Uterus (tissue), 2 donors: Measurements from ENCODE around the gene SLIT3.

ENCODE experiments used
- POLR2A ChIP-seq, 2 donors: fragments of 450-650 bp; IDR thresholded peaks; one replicate each; pipeline ENCODE4 v1.6.1; 2016; ENCODE audit warnings: antibody characterized with exemption in 2 of 2, mild to moderate bottlenecking in 1 of 2, moderate library complexity in 1 of 2
- TF ChIP-seq, protein P1 (sequence below), 4 experiments: fragments of 200-600 bp in 2 of 4; fragments of 450-650 bp in 2 of 4; sonication (generic) in 2 of 4; IDR thresholded peaks; one replicate each; pipeline ENCODE4 v1.5.1; 2016 to 2019; ENCODE audit warnings: antibody characterized with exemption in 4 of 4, mild to moderate bottlenecking in 2 of 4, moderate library complexity in 1 of 4

DNA sequence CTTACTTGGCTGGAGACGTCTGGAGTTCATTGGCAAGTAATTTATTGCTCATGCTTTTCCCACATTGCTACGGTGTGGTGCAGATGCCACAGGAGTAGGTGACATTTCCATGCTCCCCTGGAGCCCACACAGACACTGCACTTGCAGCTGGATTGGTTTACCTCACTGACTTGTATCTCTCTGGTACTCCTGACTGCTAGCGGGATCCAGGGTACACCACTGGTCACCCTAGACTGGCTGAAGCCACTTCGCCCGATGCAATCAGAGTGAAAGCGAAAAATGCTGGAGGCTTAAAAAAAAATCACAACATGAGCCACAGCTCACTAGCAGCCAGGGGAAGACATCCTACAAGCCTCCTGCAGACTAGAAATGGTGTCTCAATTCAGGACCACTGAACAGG is 32.6 kb upstream of the SLIT3 start:
- TF ChIP-seq, protein P1, sequence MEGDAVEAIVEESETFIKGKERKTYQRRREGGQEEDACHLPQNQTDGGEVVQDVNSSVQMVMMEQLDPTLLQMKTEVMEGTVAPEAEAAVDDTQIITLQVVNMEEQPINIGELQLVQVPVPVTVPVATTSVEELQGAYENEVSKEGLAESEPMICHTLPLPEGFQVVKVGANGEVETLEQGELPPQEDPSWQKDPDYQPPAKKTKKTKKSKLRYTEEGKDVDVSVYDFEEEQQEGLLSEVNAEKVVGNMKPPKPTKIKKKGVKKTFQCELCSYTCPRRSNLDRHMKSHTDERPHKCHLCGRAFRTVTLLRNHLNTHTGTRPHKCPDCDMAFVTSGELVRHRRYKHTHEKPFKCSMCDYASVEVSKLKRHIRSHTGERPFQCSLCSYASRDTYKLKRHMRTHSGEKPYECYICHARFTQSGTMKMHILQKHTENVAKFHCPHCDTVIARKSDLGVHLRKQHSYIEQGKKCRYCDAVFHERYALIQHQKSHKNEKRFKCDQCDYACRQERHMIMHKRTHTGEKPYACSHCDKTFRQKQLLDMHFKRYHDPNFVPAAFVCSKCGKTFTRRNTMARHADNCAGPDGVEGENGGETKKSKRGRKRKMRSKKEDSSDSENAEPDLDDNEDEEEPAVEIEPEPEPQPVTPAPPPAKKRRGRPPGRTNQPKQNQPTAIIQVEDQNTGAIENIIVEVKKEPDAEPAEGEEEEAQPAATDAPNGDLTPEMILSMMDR (IDR thresholded peaks at IDR 0.05) = no peak
- no peak for TF ChIP-seq POLR2A (IDR thresholded peaks at IDR 0.05)
